HAP-1 (cell line): ENCODE data around the gene CSHL1.
A peak's percentile ranks its signal among the peaks of the same experiment; 100 is the strongest.
"Not testable (repeated sequence)": the region's sequence is repeated elsewhere in the genome, so short reads cannot be mapped to it uniquely, and the experiment has no call there.

ENCODE experiments used
- DNase-seq, 2 experiments: peaks; one replicate each; pipeline ENCODE4 v3.0.0-alpha.2; 2016 to 2020; ENCODE audit warnings: low spot score in 2 of 2
- H3K27me3 ChIP-seq: fragments of 250-450 bp; sonication (Bioruptor Pico); 2 replicates; pipeline ENCODE4 v1.5.1; 2020; ENCODE audit warnings: low read depth, mild to moderate bottlenecking, moderate library complexity
- H3K36me3 ChIP-seq: fragments of 250-450 bp; sonication (Bioruptor Pico); replicated peaks from 2 replicates; pipeline ENCODE4 v1.5.1; 2020; ENCODE audit warnings: mild to moderate bottlenecking
- H3K4me1 ChIP-seq: fragments of 250-450 bp; sonication (Bioruptor Pico); 2 replicates; pipeline ENCODE4 v1.5.1; 2020; ENCODE audit warnings: mild to moderate bottlenecking
- H3K4me3 ChIP-seq: fragments of 250-450 bp; sonication (Bioruptor Pico); 2 replicates; pipeline ENCODE4 v1.5.1; 2020; ENCODE audit warnings: mild to moderate bottlenecking, moderate library complexity
- H3K9me3 ChIP-seq: fragments of 250-450 bp; sonication (Bioruptor Pico); 2 replicates; pipeline ENCODE4 v1.5.1; 2020; ENCODE audit warnings: mild to moderate bottlenecking, moderate library complexity
- in situ Hi-C: fragments of 300-500 bp; cut with MboI; formaldehyde crosslinking; loops from 3 replicates; pipeline ENCODE4 v1.14.3; 2020; ENCODE audit warnings: low sequenced_read_pairs, inconsistent platforms, mixed read lengths

Gene CSHL1

DNA sequence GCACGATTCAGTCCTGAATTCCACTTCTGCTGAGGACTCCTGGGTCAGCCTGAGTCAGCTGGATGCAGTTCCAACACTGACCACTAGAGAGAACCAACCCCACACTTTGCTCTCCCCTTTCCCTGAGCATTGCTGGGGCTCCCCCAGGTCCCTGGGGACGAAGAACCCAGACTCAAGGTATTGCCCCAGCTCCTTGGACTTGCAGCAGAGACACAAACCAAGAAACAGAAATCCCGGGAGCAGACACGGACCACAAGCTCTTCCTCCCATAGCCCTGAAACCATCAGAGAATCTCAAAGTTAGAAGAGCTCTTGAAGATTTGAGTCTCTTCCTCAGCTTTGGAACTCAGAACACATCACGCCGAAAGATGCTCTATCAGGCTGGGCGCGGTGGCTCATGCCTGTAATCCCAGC lies 8.3 kb upstream of the CSHL1 start:
- H3K4me1 ChIP-seq, result no peaks in the 10 kb centered on the region
- peak; percentile 29 to 75 for DNase-seq

DNA sequence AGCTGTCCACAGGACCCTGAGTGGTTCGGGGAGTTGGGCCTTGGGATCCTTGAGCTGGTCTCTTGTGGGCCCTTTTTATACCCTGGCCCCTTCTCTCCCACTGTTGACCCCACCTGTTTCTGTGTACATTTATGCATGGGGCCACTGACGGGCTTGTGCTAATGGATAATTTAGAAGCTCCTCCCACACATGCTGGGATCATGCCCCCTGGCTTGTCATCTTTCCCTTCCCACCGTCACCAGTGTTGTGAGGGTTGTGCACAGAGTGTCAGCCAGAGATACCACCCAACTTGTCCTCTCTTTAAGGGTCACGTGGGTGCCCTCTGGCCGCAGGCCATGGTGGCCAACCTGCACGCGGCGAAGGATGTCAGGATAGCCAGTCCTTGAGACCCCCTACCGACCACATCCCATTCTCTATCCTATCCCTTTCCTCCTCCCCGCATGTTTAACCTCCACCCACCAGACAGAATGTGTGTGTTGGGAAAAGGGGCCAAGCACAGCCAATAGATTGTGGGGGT lies 7.8 kb upstream of the CSHL1 start, which contains the start of gene GH1:
GH1 (minus strand) TSS at position 51 of the 517 bp plus-strand sequence. CDS start 63 bp downstream, outside the sequence.
- H3K4me3 ChIP-seq, H3K36me3 ChIP-seq, H3K9me3 ChIP-seq, DNase-seq, H3K4me1 ChIP-seq, H3K27me3 ChIP-seq: not testable (repeated sequence)
- in situ Hi-C loops, result loop anchor here (25.0 kb wide), 1 partner anchor 368 kb away; no protein-coding TSS in a partner anchor

More for the DNA sequence above, 8.3 kb upstream of the CSHL1 start:
- no peak overlapping the region for H3K4me3 ChIP-seq
- no peaks in the 10 kb centered on the region for H3K9me3 ChIP-seq
- no peaks in the 10 kb centered on the region for H3K36me3 ChIP-seq
- in situ Hi-C loops, result loop anchor here (25.0 kb wide), 1 partner anchor 368 kb away; no protein-coding TSS in a partner anchor
- no peaks in the 10 kb centered on the region for H3K27me3 ChIP-seq

DNA sequence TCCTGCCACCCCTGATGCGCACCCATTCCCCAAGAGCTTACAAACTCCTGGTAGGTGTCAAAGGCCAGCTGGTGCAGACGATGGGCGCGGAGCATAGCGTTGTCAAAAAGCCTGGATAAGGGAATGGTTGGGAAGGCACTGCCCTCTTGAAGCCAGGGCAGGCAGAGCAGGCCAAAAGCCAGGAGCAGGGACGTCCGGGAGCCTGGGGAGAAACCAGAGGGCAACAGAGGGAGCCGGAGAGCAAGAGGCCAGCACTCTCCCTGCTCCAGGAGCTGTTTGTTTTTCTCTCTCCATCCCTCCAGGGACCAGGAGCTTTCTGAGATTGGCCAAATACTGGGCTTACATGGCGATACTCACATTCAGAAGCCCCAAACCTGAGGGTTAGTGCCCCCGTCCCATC lies 7.2 kb upstream of the CSHL1 start:
- no peaks in the 10 kb centered on the region for H3K27me3 ChIP-seq
- in situ Hi-C loops, result loop anchor here (25.0 kb wide), 1 partner anchor 369 kb away; no protein-coding TSS in a partner anchor
- no peaks in the 10 kb centered on the region for H3K4me1 ChIP-seq
- no peak for DNase-seq
- H3K4me3 ChIP-seq, result no peak overlapping the region
- H3K9me3 ChIP-seq, result no peaks in the 10 kb centered on the region
- no peaks in the 10 kb centered on the region for H3K36me3 ChIP-seq

DNA sequence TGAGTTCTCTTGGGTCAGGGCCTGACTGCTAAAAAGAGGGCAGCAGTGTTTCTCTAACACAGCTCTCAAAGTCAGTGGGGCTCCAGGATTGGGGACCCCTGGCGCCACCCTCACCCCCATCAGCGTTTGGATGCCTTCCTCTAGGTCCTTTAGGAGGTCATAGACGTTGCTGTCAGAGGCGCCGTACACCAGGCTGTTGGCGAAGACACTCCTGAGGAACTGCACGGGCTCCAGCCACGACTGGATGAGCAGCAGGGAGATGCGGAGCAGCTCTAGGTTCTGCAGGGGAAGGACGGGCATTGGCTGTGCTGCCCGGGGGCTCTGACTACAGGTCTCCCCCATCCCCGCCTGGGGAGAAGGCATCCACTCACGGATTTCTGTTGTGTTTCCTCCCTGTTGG lies 6.6 kb upstream of the CSHL1 start:
- H3K9me3 ChIP-seq, result no peaks in the 10 kb centered on the region
- DNase-seq, result no peak
- H3K36me3 ChIP-seq, result no peaks in the 10 kb centered on the region
- H3K4me1 ChIP-seq, result no peaks in the 10 kb centered on the region
- H3K27me3 ChIP-seq, result no peaks in the 10 kb centered on the region
- in situ Hi-C loops, result loop anchor here (25.0 kb wide), 1 partner anchor 370 kb away; no protein-coding TSS in a partner anchor
- H3K4me3 ChIP-seq, result no peak overlapping the region

DNA sequence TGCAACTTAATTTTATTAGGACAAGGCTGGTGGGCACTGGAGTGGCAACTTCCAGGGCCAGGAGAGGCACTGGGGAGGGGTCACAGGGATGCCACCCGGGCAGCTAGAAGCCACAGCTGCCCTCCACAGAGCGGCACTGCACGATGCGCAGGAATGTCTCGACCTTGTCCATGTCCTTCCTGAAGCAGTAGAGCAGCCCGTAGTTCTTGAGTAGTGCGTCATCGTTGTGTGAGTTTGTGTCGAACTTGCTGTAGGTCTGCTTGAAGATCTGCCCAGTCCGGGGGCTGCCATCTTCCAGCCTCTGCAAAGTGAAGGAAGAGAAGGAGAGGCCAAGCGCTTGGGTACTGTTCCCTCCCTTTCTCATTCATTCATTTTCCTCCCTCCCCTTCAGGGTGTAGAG lies 6.1 kb upstream of the CSHL1 start:
- in situ Hi-C loops, result loop anchor here (25.0 kb wide), 1 partner anchor 370 kb away; no protein-coding TSS in a partner anchor
- H3K4me3 ChIP-seq, H3K4me1 ChIP-seq, H3K27me3 ChIP-seq, DNase-seq, H3K9me3 ChIP-seq, H3K36me3 ChIP-seq: not testable (repeated sequence)

DNA sequence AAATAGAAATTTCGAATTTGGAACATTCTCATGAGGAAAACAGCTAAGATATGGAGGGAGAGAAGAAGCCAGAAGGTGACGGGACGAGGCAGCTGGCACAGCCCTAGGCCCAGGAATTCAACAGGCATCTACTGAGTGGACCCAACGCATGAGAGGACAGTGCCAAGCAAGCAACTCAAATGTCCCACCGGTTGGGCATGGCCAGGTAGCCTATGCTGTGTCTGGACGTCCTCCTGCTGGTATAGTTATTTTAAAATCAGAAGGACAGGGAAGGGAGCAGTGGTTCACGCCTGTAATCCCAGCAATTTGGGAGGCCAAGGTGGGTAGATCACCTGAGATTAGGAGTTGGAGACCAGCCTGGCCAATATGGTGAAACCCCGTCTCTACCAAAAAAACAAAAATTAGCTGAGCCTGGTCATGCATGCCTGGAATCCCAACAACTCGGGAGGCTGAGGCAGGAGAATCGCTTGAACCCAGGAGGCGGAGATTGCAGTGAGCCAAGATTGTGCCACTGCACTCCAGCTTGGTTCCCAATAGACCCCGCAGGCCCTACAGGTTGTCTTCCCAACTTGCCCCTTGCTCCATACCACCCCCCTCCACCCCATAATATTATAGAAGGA lies 5.6 kb upstream of the CSHL1 start:
- Histone ChIP-seq H3K36me3 (no peaks in the 10 kb centered on the region), H3K9me3 (no peaks in the 10 kb centered on the region), H3K4me1 (no peaks in the 10 kb centered on the region), H3K27me3 (no peaks in the 10 kb centered on the region), H3K4me3 (no peak overlapping the region)
- no peak for DNase-seq
- in situ Hi-C loops, result loop anchor here (25.0 kb wide), 1 partner anchor 371 kb away; no protein-coding TSS in a partner anchor

DNA sequence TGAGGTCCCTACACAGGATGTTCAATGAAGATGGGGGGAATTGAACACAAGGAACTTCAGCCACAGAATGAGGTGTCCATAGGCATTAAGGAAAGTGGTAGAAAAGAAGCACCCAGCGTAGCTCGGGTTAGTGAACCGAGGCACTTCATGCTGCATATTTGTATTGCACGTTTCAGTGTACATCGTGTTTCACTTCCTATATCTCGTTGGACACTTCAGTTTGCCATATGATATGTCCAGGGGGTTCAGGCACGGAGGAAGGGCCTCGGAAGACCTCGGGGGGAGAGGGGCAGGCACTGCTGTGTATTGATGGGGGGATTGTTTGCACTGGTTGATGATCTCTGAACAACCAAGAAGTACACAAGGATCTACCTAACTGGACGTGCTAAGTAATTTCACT lies 4.7 kb upstream of the CSHL1 start:
- H3K4me3 ChIP-seq, H3K4me1 ChIP-seq, H3K36me3 ChIP-seq, H3K27me3 ChIP-seq, DNase-seq, H3K9me3 ChIP-seq: not testable (repeated sequence)
- in situ Hi-C loops, result loop anchor here (25.0 kb wide), 1 partner anchor 372 kb away; no protein-coding TSS in a partner anchor

DNA sequence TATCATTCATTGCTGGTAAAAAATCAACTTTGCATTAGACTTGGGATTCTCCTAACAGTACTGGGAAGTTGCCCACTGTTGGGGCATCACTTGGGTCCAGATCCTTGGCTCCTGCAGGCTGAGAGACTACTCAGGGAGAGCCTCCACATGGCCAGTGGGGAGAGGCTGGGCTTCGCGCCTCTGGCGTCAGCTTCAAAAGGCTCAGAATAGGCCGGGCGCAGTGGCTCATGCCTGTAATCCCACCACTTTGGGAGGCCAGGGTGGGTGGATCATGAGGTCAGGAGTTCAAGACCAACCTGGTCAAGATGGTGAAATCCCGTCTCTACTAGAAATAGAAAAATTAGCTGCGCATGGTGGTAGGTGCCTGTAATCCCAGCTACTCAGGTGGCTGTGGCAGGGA lies 3.4 kb upstream of the CSHL1 start:
- no peak for DNase-seq
- Histone ChIP-seq H3K4me3 (no peak overlapping the region), H3K9me3 (no peaks in the 10 kb centered on the region), H3K27me3 (no peaks in the 10 kb centered on the region), H3K4me1 (no peaks in the 10 kb centered on the region), H3K36me3 (no peaks in the 10 kb centered on the region)
- in situ Hi-C loops, result loop anchor here (25.0 kb wide), 1 partner anchor 373 kb away; no protein-coding TSS in a partner anchor

DNA sequence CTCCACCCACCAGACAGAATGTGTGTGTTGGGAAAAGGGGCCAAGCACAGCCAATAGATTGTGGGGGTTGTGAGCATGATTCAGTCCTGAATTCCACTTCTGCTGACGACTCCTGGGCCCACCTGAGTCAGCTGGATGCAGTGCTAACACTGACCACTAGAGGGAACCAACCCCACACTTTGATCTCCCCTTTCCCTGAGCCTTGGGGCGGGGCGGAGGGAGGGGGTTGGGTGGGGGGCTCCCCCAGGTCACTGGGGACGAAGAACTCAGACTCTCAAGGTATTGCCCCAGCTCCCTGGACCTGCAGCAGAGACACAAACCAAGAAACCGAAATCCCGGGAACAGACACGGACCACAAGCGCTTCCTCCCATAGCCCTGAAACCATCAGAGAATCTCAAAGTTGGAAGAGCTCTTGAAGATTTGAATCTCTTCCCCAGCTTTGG lies 621 bp upstream of the CSHL1 start:
- in situ Hi-C loops, result loop anchor here (25.0 kb wide), 1 partner anchor 376 kb away; no protein-coding TSS in a partner anchor
- H3K9me3 ChIP-seq, result no peaks in the 10 kb centered on the region
- H3K36me3 ChIP-seq, result no peaks in the 10 kb centered on the region
- H3K4me1 ChIP-seq, result no peaks in the 10 kb centered on the region
- H3K4me3 ChIP-seq, result no peak overlapping the region
- H3K27me3 ChIP-seq, result no peaks in the 10 kb centered on the region; the same call in 1 of the 2 replicates
- DNase-seq, result peak in 1 of 2 experiments; percentile 73

DNA sequence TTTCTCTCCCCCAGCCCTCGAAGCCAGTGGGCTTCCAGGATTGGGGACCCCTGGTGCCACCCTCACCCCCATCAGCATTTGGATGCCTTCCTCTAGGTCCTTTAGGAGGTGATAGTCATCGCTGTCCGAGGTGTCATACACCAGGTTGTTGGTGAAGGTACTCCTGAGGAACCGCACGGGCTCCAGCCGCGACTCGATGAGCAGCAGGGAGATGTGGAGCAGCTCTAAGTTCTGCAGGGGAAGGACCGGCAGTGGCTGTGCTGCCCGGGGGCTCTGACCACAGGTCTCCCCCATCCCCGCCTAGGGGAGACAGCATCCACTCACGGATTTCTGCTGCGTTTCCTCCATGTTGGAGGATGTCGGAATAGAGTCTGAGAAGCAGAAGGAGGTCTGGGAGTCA lies 962 bp downstream of the CSHL1 start:
- in situ Hi-C loops, result loop anchor here (25.0 kb wide), 1 partner anchor 377 kb away; no protein-coding TSS in a partner anchor
- H3K36me3 ChIP-seq, result no peaks in the 10 kb centered on the region
- no peaks in the 10 kb centered on the region for H3K4me1 ChIP-seq
- H3K9me3 ChIP-seq, result no peaks in the 10 kb centered on the region
- no peak overlapping the region for H3K4me3 ChIP-seq
- DNase-seq, result no peak
- no peaks in the 10 kb centered on the region; the same call in 1 of the 2 replicates for H3K27me3 ChIP-seq

DNA sequence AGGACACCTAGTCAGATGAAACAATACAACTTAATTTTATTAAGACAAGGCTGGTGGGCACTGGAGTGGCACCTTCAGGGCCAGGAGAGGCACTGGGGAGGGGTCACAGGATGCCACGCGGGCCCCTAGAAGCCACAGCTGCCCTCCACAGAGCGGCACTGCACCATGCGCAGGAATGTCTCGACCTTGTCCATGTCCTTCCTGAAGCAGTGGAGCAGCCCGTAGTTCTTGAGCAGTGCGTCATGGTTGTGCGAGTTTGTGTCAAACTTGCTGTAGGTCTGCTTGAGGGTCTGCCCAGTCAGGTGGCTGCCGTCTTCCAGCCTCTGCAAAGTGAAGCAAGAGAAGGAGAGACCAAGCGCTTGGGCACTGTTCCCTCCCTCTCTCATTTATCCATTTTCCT lies 1.5 kb downstream of the CSHL1 start:
- H3K4me1 ChIP-seq, DNase-seq, H3K27me3 ChIP-seq, H3K36me3 ChIP-seq, H3K4me3 ChIP-seq, H3K9me3 ChIP-seq: not testable (repeated sequence)
- in situ Hi-C loops, result loop anchor here (25.0 kb wide), 1 partner anchor 378 kb away; no protein-coding TSS in a partner anchor

DNA sequence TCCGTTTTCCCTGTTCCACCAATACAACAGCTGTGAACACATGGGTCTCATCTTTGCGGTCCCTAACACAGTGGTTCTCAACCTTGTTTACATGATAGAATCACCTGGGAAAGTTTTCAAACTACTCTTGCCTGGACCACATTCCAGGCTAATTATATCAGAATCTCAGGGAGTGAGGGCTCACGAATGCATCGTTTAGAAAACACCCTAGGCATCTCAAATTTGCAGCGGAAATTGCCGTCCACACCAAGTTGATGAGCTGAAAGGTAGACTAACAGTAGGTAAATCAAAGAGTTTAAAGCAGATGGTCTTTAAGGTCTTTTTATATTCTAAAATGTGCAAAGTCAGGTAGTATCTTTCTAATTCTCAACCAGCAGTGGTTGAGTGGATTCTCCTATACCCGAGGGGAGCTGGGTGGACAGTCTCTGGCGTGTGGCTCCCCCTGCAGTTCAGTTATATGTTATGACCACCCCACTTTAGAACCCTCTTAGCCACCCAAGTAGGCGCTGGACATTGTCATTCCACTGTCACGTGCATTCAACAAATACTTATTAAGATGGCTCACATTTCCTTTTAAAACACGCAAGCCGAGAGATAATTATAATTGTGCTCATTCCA lies 3.8 kb downstream of the CSHL1 start:
- DNase-seq, result peak in 1 of 2 experiments; percentile 49
- not testable (repeated sequence) for H3K9me3 ChIP-seq, H3K36me3 ChIP-seq, H3K4me3 ChIP-seq, H3K4me1 ChIP-seq, H3K27me3 ChIP-seq
- in situ Hi-C loops, result loop anchor here (25.0 kb wide), 1 partner anchor 380 kb away; no protein-coding TSS in a partner anchor

DNA sequence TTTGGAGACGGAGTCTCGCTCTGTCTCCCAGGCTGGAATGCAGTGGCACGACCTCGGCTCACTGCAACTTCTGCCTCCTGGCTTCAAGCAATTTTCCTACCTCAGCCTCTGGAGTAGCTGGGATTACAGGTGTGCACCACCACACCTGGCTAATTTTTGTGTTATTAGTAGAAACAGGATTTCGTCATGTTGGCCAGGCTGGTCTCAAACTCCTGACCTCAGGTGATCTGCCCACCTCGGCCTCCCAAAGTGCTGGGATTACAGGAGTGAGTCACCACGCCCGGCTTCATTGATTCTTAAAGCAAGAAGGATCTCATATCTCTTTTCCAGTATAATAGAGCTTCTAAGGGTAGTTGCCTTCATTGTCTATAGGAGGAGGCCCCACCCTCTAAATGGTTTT lies 6.3 kb downstream of the CSHL1 start:
- not testable (repeated sequence) for H3K9me3 ChIP-seq, H3K27me3 ChIP-seq, DNase-seq, H3K36me3 ChIP-seq, H3K4me1 ChIP-seq, H3K4me3 ChIP-seq
- in situ Hi-C loops, result loop anchor here (25.0 kb wide), 1 partner anchor 383 kb away; no protein-coding TSS in a partner anchor

DNA sequence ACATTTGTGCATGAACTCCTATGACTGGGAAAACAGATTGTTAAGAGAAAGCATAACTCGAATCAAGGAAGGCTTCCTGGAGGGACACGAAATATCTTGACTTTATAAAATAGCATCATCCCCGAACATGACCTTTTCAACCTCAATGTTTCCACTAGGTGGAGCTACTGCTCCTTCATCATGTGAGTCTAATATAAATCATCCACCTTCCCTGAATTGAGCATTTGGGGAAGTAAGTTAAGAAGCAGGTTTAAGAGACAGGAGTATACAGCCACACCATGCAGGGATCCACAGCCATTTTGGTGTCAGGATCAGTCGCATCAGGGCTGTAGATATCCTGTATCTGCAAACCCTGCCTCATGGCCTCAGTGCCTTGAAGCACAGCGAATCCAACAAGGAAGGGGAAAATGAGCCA lies 7.3 kb downstream of the CSHL1 start:
- H3K27me3 ChIP-seq, H3K36me3 ChIP-seq, H3K9me3 ChIP-seq, H3K4me3 ChIP-seq, H3K4me1 ChIP-seq: not testable (repeated sequence)
- in situ Hi-C loops, result loop anchor here (25.0 kb wide), 1 partner anchor 384 kb away; no protein-coding TSS in a partner anchor
- peak in 1 of 2 experiments; percentile 51 for DNase-seq
